SK-N-SH treated with all-trans-retinoic acid at 6 μM for 48 hours (cell line): Measurements from ENCODE around the gene FAT1.

Experiments used
- ATAC-seq: fragments of 200-7000 bp; cut with Tn5 transposase; 3 replicates; pipeline ENCODE4 v1.9.1; 2020; ENCODE audit warnings: mild to moderate bottlenecking, moderate library complexity
- ARNTL ChIP-seq: fragments of 450-650 bp; formaldehyde crosslinking; IDR thresholded peaks from 2 replicates; pipeline ENCODE4 v1.5.0; 2020; ENCODE audit warnings: low read depth, mild to moderate bottlenecking, moderate library complexity, borderline replicate concordance
- BACH2 ChIP-seq: fragments of 250-450 bp; sonication (Bioruptor Pico); IDR thresholded peaks from 2 replicates; pipeline ENCODE4 v1.9.0; 2021; ENCODE audit warnings: mild to moderate bottlenecking, borderline replicate concordance
- CSDC2 ChIP-seq: fragments of 250-450 bp; sonication (Bioruptor Pico); IDR thresholded peaks from 2 replicates; pipeline ENCODE4 v1.5.0; 2020; ENCODE audit warnings: mild to moderate bottlenecking, moderate library complexity
- GLIS3 ChIP-seq: fragments of 250-450 bp; sonication (Bioruptor Pico); IDR thresholded peaks from 2 replicates; pipeline ENCODE4 v1.5.0; 2020; ENCODE audit warnings: mild to moderate bottlenecking, moderate library complexity
- OSR1 ChIP-seq: fragments of 250-450 bp; sonication (Bioruptor Pico); IDR thresholded peaks from 2 replicates; pipeline ENCODE4 v1.8.0; 2022; ENCODE audit warnings: moderate library complexity, mild to moderate bottlenecking, inconsistent platforms
- PPARA ChIP-seq: fragments of 250-450 bp; sonication (Bioruptor Pico); IDR thresholded peaks from 2 replicates; pipeline ENCODE4 v1.5.0; 2020; ENCODE audit warnings: mild to moderate bottlenecking, borderline replicate concordance
- RARB ChIP-seq: fragments of 250-450 bp; sonication (Bioruptor Pico); IDR thresholded peaks from 2 replicates; pipeline ENCODE4 v1.8.0; 2021; ENCODE audit warnings: mild to moderate bottlenecking, moderate library complexity
- SNAI2 ChIP-seq: fragments of 250-450 bp; sonication (Bioruptor Pico); IDR thresholded peaks from 2 replicates; pipeline ENCODE4 v1.5.0; 2020; ENCODE audit warnings: mild to moderate bottlenecking, moderate library complexity
- TOX ChIP-seq: fragments of 250-450 bp; sonication (Bioruptor Pico); IDR thresholded peaks from 2 replicates; pipeline ENCODE4 v1.8.0; 2021; ENCODE audit warnings: mild to moderate bottlenecking, moderate library complexity, borderline replicate concordance
- ZFP3 ChIP-seq: fragments of 250-450 bp; sonication (Bioruptor Pico); IDR thresholded peaks from 2 replicates; pipeline ENCODE4 v1.5.0; 2020; ENCODE audit warnings: mild to moderate bottlenecking, moderate library complexity
- ZFP30 ChIP-seq: fragments of 450-650 bp; formaldehyde crosslinking; IDR thresholded peaks from 2 replicates; pipeline ENCODE4 v1.5.0; 2022; ENCODE audit warnings: mild to moderate bottlenecking, moderate library complexity
- ZNF565 ChIP-seq: fragments of 450-650 bp; formaldehyde crosslinking; conservative IDR thresholded peaks from 2 replicates; pipeline ENCODE4 v1.5.0; 2020; ENCODE audit warnings: low read depth, mild to moderate bottlenecking, moderate library complexity
- ZNF70 ChIP-seq: fragments of 450-650 bp; formaldehyde crosslinking; IDR thresholded peaks from 2 replicates; pipeline ENCODE4 v1.5.0; 2020; ENCODE audit warnings: mild to moderate bottlenecking, moderate library complexity
- TF ChIP-seq, protein P1 (sequence below): fragments of 250-450 bp; sonication (Bioruptor Pico); IDR thresholded peaks from 2 replicates; pipeline ENCODE4 v1.8.0; 2020; ENCODE audit warnings: mild to moderate bottlenecking, moderate library complexity, borderline replicate concordance
- TF ChIP-seq, protein P2 (sequence below): fragments of 250-450 bp; sonication (Bioruptor Pico); IDR thresholded peaks from 2 replicates; pipeline ENCODE4 v1.8.0; 2021; ENCODE audit warnings: low read depth, mild to moderate bottlenecking, moderate library complexity, borderline replicate concordance
- TF ChIP-seq, protein P3 (sequence below): fragments of 250-450 bp; sonication (Bioruptor Pico); IDR thresholded peaks from 2 replicates; pipeline ENCODE4 v1.5.1; 2020; ENCODE audit warnings: low read depth, mild to moderate bottlenecking, moderate library complexity
- TF ChIP-seq, protein P4 (sequence below): fragments of 250-450 bp; sonication (Bioruptor Pico); IDR thresholded peaks from 2 replicates; pipeline ENCODE4 v1.5.0; 2020; ENCODE audit warnings: mild to moderate bottlenecking, moderate library complexity
- TF ChIP-seq, protein P5 (sequence below): fragments of 250-450 bp; sonication (Bioruptor Pico); IDR thresholded peaks from 2 replicates; pipeline ENCODE4 v1.5.1; 2021; ENCODE audit warnings: mild to moderate bottlenecking, moderate library complexity

The FAT1 gene

DNA sequence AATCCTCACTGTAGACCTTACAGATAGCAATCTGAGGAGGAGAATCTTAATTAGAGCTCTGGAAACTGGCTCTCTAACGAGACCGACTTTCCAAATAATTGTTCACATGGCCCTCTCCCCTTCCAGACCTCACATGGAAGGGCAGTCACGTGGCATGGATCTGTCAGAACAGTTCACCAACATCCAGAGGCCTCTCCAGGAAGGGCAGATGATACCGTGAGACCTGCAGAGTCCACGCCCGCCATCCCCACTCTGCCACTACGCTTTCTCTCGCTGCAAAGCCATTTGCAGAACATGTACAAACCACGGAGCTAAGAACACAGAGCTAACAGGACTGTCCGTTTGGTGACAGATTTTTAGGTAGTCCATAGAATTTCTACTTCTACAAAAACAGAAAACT is 20.7 kb downstream of the FAT1 start:
- no peak for TF ChIP-seq TOX (CRISPR knock-in tag)
- no peak for TF ChIP-seq ZNF70 (CRISPR knock-in tag)
- TF ChIP-seq, protein P1, sequence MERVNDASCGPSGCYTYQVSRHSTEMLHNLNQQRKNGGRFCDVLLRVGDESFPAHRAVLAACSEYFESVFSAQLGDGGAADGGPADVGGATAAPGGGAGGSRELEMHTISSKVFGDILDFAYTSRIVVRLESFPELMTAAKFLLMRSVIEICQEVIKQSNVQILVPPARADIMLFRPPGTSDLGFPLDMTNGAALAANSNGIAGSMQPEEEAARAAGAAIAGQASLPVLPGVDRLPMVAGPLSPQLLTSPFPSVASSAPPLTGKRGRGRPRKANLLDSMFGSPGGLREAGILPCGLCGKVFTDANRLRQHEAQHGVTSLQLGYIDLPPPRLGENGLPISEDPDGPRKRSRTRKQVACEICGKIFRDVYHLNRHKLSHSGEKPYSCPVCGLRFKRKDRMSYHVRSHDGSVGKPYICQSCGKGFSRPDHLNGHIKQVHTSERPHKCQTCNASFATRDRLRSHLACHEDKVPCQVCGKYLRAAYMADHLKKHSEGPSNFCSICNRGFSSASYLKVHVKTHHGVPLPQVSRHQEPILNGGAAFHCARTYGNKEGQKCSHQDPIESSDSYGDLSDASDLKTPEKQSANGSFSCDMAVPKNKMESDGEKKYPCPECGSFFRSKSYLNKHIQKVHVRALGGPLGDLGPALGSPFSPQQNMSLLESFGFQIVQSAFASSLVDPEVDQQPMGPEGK (CRISPR knock-in tag), result no peak
- no peak for TF ChIP-seq ZFP3 (CRISPR knock-in tag)
- TF ChIP-seq, protein P2, sequence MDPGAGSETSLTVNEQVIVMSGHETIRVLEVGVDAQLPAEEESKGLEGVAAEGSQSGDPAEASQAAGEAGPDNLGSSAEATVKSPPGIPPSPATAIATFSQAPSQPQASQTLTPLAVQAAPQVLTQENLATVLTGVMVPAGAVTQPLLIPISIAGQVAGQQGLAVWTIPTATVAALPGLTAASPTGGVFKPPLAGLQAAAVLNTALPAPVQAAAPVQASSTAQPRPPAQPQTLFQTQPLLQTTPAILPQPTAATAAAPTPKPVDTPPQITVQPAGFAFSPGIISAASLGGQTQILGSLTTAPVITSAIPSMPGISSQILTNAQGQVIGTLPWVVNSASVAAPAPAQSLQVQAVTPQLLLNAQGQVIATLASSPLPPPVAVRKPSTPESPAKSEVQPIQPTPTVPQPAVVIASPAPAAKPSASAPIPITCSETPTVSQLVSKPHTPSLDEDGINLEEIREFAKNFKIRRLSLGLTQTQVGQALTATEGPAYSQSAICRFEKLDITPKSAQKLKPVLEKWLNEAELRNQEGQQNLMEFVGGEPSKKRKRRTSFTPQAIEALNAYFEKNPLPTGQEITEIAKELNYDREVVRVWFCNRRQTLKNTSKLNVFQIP (CRISPR knock-in tag), result no peak
- TF ChIP-seq, protein P3, sequence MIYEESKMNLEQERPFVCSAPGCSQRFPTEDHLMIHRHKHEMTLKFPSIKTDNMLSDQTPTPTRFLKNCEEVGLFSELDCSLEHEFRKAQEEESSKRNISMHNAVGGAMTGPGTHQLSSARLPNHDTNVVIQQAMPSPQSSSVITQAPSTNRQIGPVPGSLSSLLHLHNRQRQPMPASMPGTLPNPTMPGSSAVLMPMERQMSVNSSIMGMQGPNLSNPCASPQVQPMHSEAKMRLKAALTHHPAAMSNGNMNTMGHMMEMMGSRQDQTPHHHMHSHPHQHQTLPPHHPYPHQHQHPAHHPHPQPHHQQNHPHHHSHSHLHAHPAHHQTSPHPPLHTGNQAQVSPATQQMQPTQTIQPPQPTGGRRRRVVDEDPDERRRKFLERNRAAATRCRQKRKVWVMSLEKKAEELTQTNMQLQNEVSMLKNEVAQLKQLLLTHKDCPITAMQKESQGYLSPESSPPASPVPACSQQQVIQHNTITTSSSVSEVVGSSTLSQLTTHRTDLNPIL, result no peak
- no peak for TF ChIP-seq PPARA
- TF ChIP-seq ARNTL (CRISPR knock-in tag), result no peak
- TF ChIP-seq SNAI2 (CRISPR knock-in tag), result no peak
- no peak for TF ChIP-seq ZNF565 (CRISPR knock-in tag)
- TF ChIP-seq CSDC2, result no peak
- TF ChIP-seq, protein P4, sequence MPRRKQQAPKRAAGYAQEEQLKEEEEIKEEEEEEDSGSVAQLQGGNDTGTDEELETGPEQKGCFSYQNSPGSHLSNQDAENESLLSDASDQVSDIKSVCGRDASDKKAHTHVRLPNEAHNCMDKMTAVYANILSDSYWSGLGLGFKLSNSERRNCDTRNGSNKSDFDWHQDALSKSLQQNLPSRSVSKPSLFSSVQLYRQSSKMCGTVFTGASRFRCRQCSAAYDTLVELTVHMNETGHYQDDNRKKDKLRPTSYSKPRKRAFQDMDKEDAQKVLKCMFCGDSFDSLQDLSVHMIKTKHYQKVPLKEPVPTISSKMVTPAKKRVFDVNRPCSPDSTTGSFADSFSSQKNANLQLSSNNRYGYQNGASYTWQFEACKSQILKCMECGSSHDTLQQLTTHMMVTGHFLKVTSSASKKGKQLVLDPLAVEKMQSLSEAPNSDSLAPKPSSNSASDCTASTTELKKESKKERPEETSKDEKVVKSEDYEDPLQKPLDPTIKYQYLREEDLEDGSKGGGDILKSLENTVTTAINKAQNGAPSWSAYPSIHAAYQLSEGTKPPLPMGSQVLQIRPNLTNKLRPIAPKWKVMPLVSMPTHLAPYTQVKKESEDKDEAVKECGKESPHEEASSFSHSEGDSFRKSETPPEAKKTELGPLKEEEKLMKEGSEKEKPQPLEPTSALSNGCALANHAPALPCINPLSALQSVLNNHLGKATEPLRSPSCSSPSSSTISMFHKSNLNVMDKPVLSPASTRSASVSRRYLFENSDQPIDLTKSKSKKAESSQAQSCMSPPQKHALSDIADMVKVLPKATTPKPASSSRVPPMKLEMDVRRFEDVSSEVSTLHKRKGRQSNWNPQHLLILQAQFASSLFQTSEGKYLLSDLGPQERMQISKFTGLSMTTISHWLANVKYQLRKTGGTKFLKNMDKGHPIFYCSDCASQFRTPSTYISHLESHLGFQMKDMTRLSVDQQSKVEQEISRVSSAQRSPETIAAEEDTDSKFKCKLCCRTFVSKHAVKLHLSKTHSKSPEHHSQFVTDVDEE (CRISPR knock-in tag), result no peak
- TF ChIP-seq ZFP30, result no peak
- no peak for TF ChIP-seq BACH2 (CRISPR knock-in tag)
- TF ChIP-seq, all 23 proteins: peak for 0

DNA sequence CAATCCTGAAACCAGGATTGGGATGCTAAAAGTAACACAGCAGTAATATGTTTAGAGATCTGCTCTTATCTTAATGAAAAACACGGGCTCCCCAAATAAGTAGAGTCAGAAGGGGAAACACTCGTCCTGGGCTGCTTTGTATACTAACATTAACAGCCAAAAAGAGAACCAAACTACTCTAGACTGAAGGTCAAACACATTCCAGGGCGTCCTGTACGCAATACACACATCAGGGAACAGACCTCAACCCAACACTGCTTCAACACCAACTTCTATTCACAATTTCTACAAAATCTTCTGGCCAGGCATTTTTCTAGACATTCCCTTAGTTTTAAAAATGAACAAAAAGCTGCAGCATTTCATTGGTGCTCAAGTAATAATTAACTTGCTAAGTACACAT is 21.4 kb downstream of the FAT1 start:
- TF ChIP-seq ZNF565 (CRISPR knock-in tag), result no peak
- TF ChIP-seq PPARA, result no peak
- TF ChIP-seq CSDC2, result no peak
- no peak for TF ChIP-seq TOX (CRISPR knock-in tag)
- TF ChIP-seq, protein P2 (CRISPR knock-in tag), result no peak
- no peak for TF ChIP-seq GLIS3 (CRISPR knock-in tag)
- TF ChIP-seq, protein P1 (CRISPR knock-in tag), result no peak
- TF ChIP-seq SNAI2 (CRISPR knock-in tag), result no peak
- TF ChIP-seq RARB, result no peak
- no peak for TF ChIP-seq ZNF70 (CRISPR knock-in tag)
- TF ChIP-seq OSR1 (CRISPR knock-in tag), result no peak
- TF ChIP-seq, protein P5, sequence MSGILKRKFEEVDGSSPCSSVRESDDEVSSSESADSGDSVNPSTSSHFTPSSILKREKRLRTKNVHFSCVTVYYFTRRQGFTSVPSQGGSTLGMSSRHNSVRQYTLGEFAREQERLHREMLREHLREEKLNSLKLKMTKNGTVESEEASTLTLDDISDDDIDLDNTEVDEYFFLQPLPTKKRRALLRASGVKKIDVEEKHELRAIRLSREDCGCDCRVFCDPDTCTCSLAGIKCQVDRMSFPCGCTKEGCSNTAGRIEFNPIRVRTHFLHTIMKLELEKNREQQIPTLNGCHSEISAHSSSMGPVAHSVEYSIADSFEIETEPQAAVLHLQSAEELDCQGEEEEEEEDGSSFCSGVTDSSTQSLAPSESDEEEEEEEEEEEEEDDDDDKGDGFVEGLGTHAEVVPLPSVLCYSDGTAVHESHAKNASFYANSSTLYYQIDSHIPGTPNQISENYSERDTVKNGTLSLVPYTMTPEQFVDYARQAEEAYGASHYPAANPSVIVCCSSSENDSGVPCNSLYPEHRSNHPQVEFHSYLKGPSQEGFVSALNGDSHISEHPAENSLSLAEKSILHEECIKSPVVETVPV, result no peak
- no peak for TF ChIP-seq ZFP3 (CRISPR knock-in tag)
- TF ChIP-seq, protein P4 (CRISPR knock-in tag), result no peak
- ATAC-seq, result no peak

More for the DNA sequence above, 20.7 kb downstream of the FAT1 start:
- no peak for ATAC-seq
